GM12801 (cell line): ENCODE results near the gene TP53I13.

Experiments
- TF ChIP-seq, protein P1 (sequence below): IDR thresholded peaks from one replicate; pipeline ENCODE4 v1.5.1; 2011; ENCODE audit warnings: control low read depth; ENCODE audit not compliant: insufficient read length; ENCODE audit errors: extremely low read depth

Gene TP53I13

DNA sequence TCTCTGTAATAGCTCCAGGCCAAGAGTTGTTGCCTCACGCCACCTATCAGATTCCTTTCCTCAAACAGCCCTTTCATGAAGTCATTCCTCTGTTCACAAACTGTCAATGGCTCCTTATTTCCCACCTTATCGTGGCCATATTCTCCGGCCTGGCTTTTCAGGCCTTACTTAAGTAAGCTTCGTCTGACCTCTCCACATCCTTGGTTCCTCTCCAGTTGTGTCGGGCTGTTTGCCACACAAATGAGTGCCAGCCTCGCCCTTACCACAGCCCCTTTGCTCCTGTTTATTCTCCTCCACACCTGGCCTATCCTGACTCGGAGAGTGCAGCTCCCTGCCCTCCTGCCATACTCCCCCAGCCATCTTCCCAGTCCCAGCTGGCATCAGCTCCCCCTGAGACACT, 2.0 kb downstream of the TP53I13 start:
- TF ChIP-seq, protein P1, sequence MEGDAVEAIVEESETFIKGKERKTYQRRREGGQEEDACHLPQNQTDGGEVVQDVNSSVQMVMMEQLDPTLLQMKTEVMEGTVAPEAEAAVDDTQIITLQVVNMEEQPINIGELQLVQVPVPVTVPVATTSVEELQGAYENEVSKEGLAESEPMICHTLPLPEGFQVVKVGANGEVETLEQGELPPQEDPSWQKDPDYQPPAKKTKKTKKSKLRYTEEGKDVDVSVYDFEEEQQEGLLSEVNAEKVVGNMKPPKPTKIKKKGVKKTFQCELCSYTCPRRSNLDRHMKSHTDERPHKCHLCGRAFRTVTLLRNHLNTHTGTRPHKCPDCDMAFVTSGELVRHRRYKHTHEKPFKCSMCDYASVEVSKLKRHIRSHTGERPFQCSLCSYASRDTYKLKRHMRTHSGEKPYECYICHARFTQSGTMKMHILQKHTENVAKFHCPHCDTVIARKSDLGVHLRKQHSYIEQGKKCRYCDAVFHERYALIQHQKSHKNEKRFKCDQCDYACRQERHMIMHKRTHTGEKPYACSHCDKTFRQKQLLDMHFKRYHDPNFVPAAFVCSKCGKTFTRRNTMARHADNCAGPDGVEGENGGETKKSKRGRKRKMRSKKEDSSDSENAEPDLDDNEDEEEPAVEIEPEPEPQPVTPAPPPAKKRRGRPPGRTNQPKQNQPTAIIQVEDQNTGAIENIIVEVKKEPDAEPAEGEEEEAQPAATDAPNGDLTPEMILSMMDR, result no peak

DNA sequence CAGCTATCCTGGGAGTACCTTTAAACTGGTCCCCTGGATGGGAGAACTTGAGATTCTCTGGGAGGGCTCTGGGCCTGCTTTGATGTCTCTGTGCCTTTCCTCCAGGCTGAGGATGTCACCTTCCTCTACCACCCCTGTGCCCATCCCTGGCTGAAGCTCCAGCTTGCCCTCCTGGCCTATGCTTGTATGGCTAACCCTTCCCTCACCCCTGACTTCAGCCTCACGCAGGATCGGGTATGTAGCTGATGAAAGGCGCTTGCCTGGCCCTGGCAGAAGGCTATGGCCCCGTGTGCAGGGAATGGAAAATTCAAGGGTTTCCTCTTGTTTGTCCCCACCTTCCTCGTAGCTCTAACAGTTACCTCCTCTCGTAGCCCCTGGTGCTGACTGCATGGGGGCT, 3.0 kb downstream of the TP53I13 start:
- TF ChIP-seq, protein P1, result no peak

DNA sequence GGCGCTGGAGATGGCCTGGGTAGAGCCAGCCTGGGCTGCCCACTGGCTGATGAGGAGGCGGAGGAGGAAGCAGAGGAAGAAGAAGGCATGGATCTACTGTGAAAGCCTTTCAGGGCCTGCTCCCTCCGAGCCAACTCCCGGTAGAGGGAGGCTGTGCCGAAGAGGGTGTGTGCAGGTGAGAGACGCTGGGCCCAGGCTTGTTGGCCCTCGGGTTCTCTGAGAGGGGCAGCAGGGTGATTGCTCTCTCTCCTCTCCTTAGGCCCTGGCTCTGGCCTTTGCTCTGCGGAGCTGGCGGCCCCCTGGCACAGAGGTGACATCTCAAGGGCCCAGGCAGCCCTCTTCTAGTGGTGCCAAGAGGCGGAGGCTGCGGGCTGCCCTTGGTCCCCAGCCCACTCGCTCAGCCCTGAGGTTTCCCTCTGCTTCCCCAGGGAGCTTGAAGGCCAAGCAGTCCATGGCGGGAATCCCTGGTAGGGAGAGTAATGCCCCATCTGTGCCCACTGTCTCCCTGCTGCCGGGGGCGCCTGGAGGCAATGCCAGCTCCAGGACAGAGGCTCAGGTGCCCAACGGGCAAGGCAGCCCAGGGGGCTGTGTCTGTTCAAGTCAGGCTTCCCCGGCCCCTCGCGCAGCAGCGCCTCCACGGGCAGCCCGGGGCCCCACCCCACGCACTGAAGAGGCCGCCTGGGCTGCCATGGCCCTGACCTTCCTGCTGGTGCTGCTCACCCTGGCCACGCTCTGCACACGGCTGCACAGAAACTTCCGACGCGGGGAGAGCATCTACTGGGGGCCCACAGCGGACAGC, 3.6 kb downstream of the TP53I13 start:
- TF ChIP-seq, protein P1, result no peak

DNA sequence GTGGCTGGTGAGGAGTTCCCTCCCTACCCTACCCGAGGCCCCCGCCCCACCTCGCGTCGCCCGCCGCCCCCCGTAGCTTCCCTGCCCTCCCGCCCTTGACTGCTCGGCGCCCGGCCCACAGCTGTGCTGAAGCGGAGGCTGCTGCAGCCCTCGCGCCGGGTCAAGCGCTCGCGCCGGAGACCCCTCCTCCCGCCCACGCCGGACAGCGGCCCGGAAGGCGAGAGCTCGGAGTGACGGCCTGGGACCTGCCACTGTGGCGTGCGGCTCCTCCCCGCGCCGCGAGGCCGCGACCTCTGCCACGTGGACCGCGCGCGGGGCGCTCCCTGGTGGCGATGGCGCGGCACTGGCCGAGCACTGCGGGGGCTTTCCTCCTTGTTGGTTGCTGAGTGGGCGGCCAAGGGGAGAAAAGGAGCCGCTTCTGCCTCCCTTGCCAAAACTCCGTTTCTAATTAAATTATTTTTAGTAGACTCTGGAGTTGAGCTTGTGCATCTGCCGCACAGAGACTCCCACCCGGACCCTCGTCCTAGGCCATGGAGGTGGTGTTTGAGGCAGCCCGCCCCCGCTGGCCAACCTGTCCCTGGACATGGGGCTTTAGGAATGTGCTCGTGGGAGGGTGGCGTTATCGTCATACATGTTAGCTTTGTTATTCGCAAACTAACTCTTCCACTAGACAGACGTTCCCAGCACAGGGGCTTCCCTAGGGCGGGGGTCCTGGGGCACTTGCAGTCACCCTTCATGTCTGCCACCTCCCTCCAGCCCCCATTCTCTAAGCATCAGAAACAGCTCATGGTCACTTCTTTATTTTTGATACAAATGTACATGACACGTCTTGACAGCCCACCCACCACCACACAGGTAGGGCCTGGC, 4.4 kb downstream of the TP53I13 start:
- TF ChIP-seq, protein P1, result no peak

DNA sequence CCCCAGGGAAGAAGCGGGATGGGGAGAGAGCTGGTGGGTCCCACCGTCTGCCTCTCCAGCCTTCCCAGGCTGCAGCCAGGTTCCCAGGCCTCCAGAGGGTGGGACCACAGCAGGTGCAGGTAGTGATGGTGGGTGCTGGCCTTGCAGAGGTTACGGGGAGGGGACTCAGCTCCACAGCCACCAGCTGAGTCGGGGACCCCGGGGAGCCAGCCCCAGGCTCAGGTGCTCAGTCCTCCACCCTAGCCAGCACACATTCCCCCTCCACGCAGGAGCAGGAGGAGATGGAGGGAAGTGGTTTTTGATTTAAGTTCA, 5.0 kb downstream of the TP53I13 start:
- TF ChIP-seq, protein P1, result no peak

DNA sequence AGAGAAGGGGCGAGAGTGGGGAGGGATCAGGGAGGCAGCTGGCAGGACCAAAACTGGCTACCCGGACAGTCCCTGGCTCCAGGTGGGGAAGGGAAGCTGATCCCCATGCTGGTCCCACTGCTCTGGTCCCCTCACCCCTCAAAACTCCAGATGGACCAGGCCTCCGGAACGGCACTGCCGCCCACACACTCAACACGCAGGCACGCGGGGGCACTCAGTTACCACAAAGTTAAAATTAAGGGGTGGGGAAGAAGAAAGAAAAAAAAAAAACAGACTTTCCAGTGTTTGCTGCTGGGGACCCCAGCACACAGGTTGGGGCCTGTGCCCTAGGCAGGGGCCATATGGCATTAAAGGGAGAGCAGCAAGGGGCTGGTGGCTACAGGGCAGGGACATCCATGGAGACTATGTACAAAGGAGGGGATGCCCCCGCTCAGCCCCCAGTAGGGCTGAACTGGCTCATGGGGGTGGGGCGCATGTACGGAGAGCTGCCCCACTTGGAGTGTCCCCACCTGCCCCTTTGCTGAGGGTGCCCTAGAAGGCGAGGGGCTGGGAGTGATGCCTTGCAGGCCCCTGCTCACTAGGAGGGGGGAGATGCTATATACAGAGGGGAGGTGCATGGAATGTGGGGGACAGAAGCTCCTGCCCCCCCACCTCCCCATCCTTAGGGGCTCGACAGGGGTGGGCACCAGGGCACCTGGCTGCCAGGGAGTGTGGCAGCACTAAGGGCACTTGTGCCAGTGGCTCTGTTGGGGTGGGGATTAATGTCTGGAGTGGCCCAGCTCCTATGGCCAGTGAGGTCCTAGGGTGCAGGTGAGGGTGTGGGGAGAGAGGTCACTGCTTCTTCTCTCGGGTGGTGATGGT, 5.6 kb downstream of the TP53I13 start:
- TF ChIP-seq, protein P1, result no peak
